Lower leg skin (tissue), 4 donors: ENCODE results near the gene SFMBT2. TPM values are rescaled to one million over a fixed set of nuclear protein-coding genes. Genes with fewer than 3 reads are reported as not detected.

Source experiments
- DNase-seq, 2 donors: peaks; one replicate each; pipeline ENCODE4 v3.0.0-alpha.2; 2019; ENCODE audit warnings: low spot score in 2 of 2
- H3K4me3 ChIP-seq: fragments of 200-600 bp; sonication (generic); 2 replicates; pipeline ENCODE4 v1.5.1; 2017; ENCODE audit warnings: mild to moderate bottlenecking, low read depth; ENCODE audit not compliant: poor library complexity, severe bottlenecking
- POLR2A ChIP-seq, 2 donors: fragments of 450-650 bp; IDR thresholded peaks; one replicate each; pipeline ENCODE4 v1.6.1; 2016 to 2017; ENCODE audit warnings: antibody characterized with exemption in 2 of 2, mild to moderate bottlenecking in 1 of 2, moderate library complexity in 1 of 2
- WGBS, 2 donors: methylation state at CpG; one replicate each; pipeline ENCODE4 v1.1.5; 2018; 5-methylcytosine and 5-hydroxymethylcytosine counted together
- intact Hi-C: fragments of 100-400 bp; cut with DNase I; formaldehyde crosslinking; loops from one replicate; pipeline ENCODE4 v1.15.0; 2023; ENCODE audit warnings: low total_unique reads
- total RNA-seq, 4 donors: library from RNA; depleted of rRNA; stranded (reverse); fragments of >200 nt; gene quantifications; one replicate each; pipeline ENCODE4 v1.1.0, GENCODE V29; 2016
- TF ChIP-seq, protein P1 (sequence below), 3 donors: fragments of 450-650 bp; IDR thresholded peaks; one replicate each; pipeline ENCODE4 v1.5.1; 2016; ENCODE audit warnings: antibody characterized with exemption in 3 of 3, mild to moderate bottlenecking in 3 of 3, moderate library complexity in 2 of 3

Gene SFMBT2
- total RNA-seq, 4 donors from 2014 or later = 0.42 to 3.3 (median 1.9) TPM

DNA sequence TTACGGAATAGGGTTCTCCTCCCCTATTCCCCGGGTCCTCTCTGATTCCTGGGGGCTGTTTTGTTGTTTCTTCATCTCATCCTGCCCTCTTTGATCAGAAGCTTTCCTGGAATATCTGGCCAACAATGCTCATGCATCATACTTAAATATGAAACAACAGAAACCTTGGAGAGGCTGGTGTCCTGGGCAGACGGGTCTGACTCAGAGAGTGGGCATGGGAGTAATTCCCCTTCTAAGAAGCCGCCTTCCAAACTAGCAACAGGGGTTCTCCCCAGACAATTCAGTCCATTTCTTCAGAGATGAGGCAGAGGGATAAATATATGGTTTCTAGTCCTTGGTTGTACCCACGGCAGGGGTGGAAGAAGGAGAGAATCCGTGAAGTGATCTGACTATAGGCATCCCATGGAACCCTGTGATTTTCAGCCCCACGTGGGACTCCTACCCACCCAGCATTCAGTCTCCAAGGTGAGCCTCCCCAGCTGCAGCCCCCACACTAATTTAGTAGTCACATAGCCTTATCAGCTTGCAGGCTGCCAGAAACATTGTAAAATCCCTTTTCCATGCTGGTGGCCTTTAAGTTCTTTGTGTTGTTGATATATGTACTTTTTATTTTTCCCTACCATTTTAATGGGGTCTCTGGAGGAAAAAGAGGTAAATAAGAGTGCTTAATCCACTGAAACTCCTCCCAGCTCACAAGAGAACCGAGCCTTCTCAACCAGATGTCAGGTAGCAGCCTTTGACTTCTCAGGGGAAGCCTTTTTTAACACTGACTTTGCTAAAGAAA, 119.2 kb downstream of the SFMBT2 start:
- 81% methylated on average over 8 of the region's 8 CpGs for WGBS, 2 donors
- DNase-seq = peak in 1 of 2 donors; percentile 12
- no peak overlapping the region for H3K4me3 ChIP-seq
- intact Hi-C loops = no loop called here
- TF ChIP-seq, protein P1, sequence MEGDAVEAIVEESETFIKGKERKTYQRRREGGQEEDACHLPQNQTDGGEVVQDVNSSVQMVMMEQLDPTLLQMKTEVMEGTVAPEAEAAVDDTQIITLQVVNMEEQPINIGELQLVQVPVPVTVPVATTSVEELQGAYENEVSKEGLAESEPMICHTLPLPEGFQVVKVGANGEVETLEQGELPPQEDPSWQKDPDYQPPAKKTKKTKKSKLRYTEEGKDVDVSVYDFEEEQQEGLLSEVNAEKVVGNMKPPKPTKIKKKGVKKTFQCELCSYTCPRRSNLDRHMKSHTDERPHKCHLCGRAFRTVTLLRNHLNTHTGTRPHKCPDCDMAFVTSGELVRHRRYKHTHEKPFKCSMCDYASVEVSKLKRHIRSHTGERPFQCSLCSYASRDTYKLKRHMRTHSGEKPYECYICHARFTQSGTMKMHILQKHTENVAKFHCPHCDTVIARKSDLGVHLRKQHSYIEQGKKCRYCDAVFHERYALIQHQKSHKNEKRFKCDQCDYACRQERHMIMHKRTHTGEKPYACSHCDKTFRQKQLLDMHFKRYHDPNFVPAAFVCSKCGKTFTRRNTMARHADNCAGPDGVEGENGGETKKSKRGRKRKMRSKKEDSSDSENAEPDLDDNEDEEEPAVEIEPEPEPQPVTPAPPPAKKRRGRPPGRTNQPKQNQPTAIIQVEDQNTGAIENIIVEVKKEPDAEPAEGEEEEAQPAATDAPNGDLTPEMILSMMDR (IDR thresholded peaks at IDR 0.05) = no peak
- no peak for TF ChIP-seq POLR2A (IDR thresholded peaks at IDR 0.05)

DNA sequence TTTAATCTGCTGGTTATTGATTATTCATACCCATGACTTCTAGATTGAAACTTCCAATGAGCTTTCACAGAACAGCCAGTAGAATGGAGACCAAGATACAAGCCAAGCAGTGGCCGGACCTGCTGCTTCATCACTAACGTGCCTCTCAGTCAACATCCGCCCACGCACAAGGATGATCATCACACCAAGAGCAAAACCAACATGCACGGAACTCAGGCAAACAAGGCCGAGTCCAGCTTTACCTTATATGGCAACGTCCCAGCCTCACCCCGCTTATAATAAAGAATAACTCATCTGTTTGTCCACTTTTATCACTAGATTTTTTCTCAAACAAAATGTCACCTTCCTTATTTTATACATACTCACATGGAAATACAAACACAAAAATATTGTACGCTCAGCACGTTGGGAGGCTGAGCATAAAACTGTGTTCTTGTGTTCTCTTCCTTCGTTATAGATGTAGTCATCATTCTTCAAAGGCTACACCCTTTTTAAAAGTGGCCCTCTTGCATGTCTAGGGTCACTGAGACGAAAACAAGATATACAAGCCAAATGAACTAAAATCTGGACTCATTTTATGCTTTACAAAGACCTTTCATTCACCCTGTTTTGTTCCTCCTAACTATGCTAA, 122.7 kb downstream of the SFMBT2 start:
- H3K4me3 ChIP-seq = no peak overlapping the region
- no peak for TF ChIP-seq POLR2A (IDR thresholded peaks at IDR 0.05)
- intact Hi-C loops = no loop called here
- WGBS, 2 donors = 92 to 95% methylated on average over 12 of the region's 12 CpGs
- no peak for DNase-seq

DNA sequence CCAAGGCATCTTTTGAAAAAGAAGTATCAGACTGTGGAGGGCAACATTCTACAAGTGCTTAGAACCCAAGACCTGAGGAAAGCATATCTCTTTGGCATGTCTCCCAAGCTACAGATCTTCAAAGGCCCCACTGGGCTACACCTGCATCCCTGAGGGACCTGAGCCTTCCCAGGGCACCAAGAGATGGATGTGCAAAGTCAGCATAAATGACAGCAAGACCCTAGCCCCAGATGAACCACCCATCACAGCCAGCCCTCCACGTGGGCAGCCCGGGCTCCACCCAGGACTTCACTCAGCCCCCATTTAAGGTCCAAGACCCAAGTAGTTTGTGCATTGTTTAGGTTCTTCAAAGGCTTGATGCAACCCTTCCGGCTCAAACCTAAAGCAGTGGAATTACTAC, 123.5 kb downstream of the SFMBT2 start:
- TF ChIP-seq, protein P1 (IDR thresholded peaks at IDR 0.05) = no peak
- no peak for TF ChIP-seq POLR2A (IDR thresholded peaks at IDR 0.05)
- 97 to 100% methylated on average over 3 of the region's 3 CpGs for WGBS, 2 donors
- DNase-seq = no peak
- no peak overlapping the region for H3K4me3 ChIP-seq
- intact Hi-C loops = no loop called here

DNA sequence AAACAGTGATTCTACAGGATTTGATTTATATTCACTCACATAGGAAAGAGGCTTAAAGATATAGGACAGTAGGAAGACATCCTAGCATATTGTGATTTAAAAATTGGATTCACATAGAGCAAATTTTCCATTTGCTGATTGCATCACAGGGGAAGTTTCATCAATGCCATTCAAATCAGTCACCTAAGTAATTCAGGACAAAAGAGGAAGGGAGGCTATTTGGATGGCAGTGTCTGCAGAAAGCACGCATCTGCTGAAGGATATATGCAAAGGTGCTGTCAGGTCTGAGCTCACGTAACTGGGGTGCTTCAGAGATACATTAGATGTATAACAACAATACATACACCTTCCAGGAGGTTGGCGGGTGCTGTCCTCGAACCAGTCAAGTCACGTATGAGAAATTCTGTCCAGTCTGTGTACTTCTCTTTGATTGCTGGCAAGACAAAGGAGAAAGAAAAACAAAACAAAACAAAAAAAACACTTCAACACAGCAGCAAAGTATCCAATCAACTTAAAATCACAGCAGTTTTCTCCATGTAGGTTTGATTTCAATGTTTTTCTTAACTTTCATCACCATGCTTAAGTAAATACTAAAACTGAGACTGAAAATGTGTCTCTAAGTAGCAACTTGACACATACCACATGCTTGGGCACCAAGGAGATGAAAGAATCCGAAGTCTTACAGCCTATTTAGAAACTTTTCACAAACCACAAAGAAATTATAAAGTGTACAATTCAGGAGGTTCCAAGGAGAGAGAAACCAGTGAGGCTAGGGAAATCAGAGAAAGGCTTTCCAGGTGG, 125.1 kb downstream of the SFMBT2 start:
- TF ChIP-seq POLR2A (IDR thresholded peaks at IDR 0.05) = no peak
- TF ChIP-seq, protein P1 (IDR thresholded peaks at IDR 0.05) = no peak
- DNase-seq = no peak
- WGBS, 2 donors = 88 to 89% methylated on average over 6 of the region's 6 CpGs
- intact Hi-C loops = no loop called here
- H3K4me3 ChIP-seq = no peak overlapping the region

DNA sequence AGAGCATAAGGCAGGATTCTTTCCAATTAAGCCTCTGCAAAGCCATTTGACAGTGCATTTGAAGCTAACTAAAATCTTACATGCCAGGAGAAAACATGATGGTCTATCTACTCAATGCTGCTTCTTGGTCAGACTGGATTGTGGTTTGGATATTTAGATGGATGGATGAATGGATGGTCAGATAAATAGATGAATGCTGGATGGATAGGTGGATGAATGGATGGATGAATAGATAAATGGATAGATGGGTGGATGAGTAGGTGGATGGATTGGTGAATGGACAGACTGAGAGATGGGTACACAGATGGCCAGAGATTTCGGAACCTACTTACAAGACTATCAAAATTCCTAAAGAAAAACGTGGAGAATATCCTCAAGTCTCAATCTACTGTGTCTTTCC, 127.6 kb downstream of the SFMBT2 start:
- WGBS, 2 donors = 85 to 90% methylated on average over 2 of the region's 2 CpGs
- TF ChIP-seq, protein P1 (IDR thresholded peaks at IDR 0.05) = no peak
- TF ChIP-seq POLR2A (IDR thresholded peaks at IDR 0.05) = no peak
- H3K4me3 ChIP-seq = no peak overlapping the region
- DNase-seq = no peak
- intact Hi-C loops = no loop called here

DNA sequence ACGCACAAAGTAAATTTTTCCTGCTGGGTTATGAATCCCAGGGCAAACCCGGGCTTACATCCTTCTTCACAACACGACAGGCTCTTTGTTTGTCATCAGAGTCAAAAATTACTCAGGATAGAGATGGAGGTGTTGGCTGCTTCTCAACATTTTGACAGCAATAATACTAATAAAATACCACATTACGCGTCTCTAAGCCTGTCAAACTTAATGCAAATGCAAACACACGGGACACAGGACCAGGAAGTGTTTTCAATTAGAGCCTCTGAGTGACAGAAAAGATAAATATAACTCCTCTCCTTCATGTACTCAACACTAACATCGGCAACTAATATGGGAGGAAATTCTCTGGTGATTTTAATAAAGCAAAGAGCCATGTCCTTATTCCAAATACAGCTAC, 128.4 kb downstream of the SFMBT2 start:
- WGBS, 2 donors = 72 to 76% methylated on average over 7 of the region's 7 CpGs
- intact Hi-C loops = no loop called here
- TF ChIP-seq POLR2A (IDR thresholded peaks at IDR 0.05) = no peak
- TF ChIP-seq, protein P1 (IDR thresholded peaks at IDR 0.05) = no peak

More for the DNA sequence above, 128.4 kb downstream of the SFMBT2 start:
- H3K4me3 ChIP-seq = no peak overlapping the region
- DNase-seq = no peak
